Activated CD8-positive, alpha-beta memory T cell treated with anti-CD3 and anti-CD28 coated beads, Interleukin-2, amount 50 U/mL, for 24 hours (primary cell): Measurements from ENCODE around the gene NFATC4.
"Not testable (repeated sequence)": the region's sequence is repeated elsewhere in the genome, so short reads cannot be mapped to it uniquely, and the experiment has no call there.

Experiments used
- DNase-seq: peaks from one replicate; pipeline ENCODE4 v3.0.0-alpha.2; 2020; ENCODE audit errors: extremely low read depth

The NFATC4 gene

DNA sequence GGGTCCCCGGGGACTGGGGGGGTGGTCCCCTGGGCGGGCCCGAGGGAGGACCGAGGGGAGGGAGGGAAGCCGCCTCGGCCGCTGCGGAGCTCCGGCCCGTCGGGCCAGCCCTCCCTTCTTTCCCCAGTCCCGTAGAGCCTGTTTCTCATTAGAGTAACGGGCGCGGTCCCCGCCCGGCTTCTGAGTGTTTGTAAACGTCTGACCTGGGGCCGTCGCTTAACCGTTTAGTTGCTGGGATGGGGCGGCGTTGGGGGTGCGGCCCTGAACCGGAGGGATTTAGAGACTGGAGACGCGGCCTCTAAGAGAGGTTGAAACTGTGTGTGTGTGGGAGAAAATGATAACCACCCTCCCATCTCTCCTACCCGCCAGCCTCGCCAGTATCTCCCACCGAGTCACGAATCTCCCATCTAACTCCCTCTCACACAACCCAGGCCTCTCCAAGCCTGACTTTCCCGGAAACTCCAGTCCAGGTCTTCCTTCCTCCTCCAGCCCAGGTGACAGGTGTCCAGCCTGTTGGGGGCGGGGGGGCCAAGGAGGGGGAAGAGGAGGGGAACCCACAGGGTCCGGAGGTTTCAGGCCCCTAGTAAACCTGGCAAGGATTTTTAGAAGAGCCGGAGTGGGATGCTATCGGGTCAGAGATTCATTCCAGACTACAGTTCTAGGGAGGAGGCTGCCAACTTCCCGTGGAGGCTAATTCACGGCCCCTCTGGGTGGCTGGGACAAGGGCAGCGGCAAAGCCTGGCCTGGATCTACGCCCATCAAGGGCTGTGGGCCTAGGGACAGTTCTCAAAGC is 1.1 kb upstream of the NFATC4 start:
- DNase-seq: no peak

DNA sequence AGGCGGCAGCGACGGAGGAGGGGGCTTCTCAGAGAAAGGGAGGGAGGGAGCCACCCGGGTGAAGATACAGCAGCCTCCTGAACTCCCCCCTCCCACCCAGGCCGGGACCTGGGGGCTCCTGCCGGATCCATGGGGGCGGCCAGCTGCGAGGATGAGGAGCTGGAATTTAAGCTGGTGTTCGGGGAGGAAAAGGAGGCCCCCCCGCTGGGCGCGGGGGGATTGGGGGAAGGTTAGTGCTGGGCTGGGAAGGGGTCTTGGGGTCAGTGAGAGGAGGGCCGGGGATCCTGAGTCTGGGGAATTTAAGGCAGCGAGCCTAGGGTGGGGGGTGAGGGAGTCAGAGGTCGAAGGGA is 203 bp downstream of the NFATC4 start:
- DNase-seq: no peak

GRCh38 chr14:24368562-24369252 is 723 bp downstream of the NFATC4 start:
- DNase-seq: no peak

DNA sequence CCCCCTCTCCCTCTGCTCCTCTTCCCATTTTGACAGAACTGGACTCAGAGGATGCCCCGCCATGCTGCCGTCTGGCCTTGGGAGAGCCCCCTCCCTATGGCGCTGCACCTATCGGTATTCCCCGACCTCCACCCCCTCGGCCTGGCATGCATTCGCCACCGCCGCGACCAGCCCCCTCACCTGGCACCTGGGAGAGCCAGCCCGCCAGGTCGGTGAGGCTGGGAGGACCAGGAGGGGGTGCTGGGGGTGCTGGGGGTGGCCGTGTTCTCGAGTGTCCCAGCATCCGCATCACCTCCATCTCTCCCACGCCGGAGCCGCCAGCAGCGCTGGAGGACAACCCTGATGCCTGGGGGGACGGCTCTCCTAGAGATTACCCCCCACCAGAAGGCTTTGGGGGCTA is 1.5 kb downstream of the NFATC4 start:
- DNase-seq: no peak

- DNase-seq: no peak
Measured at GRCh38 chr14:24369907-24370687, 2.1 kb downstream of the NFATC4 start.

DNA sequence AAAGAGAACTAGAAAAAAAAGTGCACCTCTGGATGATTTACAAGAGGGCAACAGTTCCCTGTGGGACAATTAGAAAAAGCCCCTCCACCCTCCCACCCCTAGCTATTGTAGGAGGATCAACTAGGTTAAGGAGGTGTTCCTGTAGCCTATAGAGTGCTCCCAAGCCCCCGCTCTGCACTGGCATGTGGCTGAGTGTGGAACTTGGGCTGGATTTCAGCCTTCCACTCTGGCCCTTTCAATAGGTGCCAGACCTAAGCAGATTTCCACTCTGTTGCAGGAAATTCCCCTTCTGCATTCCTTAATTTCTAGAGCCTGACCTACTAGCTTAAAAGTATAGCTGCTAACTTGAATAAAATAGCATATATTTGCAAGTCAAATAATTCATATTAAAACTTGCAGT is 2.8 kb downstream of the NFATC4 start:
- DNase-seq: no peak

DNA sequence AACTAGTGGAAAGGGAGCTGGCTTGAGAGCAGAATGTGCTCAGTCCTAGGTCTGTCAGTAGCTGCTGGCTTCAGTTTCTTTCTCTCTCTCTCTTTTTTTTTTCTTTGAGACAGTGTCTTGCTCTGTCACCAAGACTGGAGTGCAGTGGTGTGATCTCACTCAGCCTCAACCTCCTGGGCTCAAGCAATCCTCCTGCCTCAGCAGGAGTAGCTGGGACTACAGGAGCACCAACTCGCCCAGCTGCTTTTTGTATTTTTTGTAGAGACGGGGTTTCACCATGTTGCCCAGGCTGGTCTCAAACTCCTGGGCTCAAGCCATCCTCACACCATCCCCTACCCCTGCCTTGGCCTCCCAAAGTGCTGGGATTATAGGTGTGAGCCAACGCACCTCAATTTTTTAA is 3.6 kb downstream of the NFATC4 start:
- not testable (repeated sequence) for DNase-seq

GRCh38 chr14:24372701-24373416 is 4.9 kb downstream of the NFATC4 start:
- DNase-seq: no peak

DNA sequence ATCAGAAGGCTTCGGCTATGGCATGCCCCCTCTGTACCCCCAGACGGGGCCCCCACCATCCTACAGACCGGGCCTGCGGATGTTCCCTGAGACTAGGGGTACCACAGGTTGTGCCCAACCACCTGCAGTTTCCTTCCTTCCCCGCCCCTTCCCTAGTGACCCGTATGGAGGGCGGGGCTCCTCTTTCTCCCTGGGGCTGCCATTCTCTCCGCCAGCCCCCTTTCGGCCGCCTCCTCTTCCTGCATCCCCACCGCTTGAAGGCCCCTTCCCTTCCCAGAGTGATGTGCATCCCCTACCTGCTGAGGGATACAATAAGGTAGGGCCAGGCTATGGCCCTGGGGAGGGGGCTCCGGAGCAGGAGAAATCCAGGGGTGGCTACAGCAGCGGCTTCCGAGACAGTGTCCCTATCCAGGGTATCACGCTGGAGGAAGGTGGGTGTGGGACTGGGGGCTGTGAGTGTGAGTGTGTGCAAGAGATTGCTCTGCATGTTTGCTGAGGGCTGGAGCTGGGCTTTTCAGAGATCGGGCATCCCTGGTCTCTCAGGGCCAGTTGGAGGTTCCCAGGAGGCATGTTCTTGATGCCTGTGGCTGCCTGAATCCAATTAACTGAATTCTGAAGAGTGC is 8.6 kb downstream of the NFATC4 start:
- DNase-seq: no peak

- no peak for DNase-seq
Measured at GRCh38 chr14:24377126-24377525, 9.1 kb downstream of the NFATC4 start.

- no peak for DNase-seq
Measured at GRCh38 chr14:24377657-24378056, 9.7 kb downstream of the NFATC4 start.

- no peak for DNase-seq
Measured at GRCh38 chr14:24378327-24378726, 10.3 kb downstream of the NFATC4 start.

DNA sequence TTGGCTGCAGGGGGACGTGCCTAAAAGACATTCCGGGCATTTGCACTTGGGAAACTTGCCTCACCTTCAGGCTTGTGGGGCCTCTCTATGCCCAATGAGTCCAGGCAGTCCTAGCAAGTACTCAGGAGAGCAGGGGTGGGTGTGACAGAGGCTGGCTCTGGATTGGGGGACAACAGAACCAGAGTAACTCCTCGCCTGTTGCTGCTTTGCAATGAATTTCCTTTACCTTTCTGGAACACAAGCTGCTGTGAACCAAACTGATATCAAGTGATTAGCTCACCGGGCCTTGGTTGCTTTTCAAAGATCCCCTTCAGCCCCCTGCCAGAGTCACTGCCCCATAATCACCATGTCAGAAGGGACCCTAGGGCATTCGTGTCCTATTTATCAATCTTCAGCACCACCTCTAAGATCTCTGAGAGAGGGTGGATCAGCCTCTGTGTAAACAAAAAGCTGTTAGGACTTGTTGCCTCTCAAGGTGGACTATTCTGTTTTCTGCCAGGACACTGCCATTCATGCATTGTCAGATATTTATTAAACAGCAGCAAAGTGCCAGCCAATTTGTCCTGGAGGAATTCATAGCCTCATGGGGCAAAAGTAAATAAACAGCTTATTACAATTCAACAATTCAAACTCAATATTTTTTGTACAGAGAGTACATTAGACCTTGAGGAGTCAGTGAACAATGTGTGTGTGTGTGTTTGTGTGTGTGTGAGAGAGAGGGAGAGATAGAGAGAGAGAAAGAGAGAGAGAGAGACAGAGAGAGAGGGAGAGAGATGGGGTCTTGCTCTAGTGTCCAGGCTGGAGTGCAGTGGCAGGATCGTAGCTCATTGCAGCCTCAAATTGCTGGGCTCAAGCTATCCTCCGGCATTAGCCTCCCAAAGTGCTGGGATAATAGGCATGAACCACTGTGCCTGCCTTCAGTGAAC is 11.3 kb downstream of the NFATC4 start:
- no peak for DNase-seq

DNA sequence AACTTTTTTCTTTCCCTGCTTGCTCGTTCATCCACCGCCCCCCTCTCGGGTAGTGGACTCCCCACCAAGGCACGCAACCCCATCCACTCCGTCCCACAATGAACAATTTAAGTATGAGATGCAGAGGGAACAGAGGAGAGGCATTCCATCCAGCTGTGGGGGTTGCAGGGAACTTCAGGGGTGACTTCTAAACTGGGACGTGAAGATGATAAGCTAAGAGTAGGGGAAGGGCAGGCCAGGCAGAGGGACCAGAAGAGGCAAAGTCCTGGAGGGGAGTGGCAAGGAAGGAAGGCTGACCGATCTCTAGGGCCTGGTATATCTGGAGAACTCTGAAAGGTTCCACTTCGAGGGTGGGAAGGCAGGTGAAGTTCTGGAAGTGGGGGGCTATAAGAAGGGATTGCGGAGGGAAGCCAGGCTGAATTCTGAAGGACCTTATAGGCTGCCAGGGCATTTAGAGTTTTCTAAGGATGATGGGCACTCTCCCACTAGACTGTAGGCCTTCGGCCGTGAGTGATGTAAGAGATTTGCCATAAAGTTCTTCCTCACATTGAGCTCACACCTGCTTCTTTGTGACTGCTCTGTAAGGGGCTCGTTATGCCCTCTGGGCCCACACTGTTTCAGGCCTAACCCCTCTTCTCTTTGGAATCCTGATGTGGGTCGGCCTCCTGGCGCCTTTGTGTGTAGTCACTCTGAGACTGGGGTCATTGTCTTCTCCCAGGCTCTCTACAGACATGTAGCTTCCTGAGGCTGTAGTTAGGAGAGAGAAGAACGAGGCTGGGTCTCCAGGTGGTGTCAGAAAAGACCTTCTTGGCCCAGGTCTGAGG is 12.1 kb downstream of the NFATC4 start:
- DNase-seq: no peak

GRCh38 chr14:24381363-24382063 is 13.5 kb downstream of the NFATC4 start:
- DNase-seq: no peak

GRCh38 chr14:24382064-24382371 is 14.0 kb downstream of the NFATC4 start:
- no peak for DNase-seq

- DNase-seq: no peak
Measured at GRCh38 chr14:24384169-24384568, 16.2 kb downstream of the NFATC4 start.

- DNase-seq: no peak
Measured at GRCh38 chr14:24385524-24385923, 17.5 kb downstream of the NFATC4 start.

GRCh38 chr14:24387009-24387345 is 19.0 kb downstream of the NFATC4 start:
- DNase-seq: no peak
